ENCODE results near the gene GPR37.

Gene GPR37

DNA sequence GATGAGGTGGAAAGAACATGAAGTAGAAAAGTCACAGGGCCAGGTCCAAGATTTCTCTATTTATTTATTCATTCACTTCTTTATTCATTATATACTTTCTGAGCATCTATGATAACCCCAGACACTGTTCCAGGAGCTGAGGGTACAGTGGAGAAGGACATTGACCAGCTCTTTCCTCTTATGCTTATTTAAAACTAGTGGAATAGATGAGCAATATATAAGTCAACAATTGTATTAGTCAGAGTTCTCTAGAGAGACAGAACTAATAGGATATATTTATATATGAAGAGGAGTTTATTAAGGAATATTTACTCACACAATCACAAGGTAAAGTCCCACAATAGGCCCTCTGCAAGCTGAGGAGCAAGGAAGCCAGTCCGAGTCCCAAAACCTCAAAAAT is 15.0 kb upstream of the GPR37 start:
- DNase-seq (ENCODE audit: low read depth): peak; percentile 24
- TF ChIP-seq, protein P1, sequence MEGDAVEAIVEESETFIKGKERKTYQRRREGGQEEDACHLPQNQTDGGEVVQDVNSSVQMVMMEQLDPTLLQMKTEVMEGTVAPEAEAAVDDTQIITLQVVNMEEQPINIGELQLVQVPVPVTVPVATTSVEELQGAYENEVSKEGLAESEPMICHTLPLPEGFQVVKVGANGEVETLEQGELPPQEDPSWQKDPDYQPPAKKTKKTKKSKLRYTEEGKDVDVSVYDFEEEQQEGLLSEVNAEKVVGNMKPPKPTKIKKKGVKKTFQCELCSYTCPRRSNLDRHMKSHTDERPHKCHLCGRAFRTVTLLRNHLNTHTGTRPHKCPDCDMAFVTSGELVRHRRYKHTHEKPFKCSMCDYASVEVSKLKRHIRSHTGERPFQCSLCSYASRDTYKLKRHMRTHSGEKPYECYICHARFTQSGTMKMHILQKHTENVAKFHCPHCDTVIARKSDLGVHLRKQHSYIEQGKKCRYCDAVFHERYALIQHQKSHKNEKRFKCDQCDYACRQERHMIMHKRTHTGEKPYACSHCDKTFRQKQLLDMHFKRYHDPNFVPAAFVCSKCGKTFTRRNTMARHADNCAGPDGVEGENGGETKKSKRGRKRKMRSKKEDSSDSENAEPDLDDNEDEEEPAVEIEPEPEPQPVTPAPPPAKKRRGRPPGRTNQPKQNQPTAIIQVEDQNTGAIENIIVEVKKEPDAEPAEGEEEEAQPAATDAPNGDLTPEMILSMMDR (IDR thresholded peaks at IDR 0.05; ENCODE audit: insufficient read depth, low read depth, low read length, missing control alignments): no peak
- H3K4me3 ChIP-seq (ENCODE audit: low read length): no peak overlapping the region

DNA sequence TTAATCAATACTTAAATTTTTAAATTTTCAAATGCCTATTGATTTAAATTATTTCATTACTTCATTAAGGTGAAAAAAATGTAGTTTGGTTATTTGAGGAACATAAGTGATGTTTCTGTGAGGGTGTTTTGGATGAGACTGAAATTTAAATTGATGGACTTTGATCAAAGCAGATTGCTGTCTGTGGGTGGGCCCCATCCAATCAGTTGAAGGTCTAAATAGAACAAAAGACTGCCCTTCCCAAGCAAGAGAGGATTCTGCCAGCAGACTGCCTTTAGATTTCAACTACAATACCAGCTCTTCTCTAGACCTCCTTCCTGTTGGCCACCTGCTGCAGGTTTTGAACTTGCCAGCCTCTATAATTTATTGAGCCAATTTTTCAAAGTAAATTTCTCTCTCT is 14.5 kb upstream of the GPR37 start:
- TF ChIP-seq, protein P1 (IDR thresholded peaks at IDR 0.05; ENCODE audit: insufficient read depth, low read depth, low read length, missing control alignments): no peak

DNA sequence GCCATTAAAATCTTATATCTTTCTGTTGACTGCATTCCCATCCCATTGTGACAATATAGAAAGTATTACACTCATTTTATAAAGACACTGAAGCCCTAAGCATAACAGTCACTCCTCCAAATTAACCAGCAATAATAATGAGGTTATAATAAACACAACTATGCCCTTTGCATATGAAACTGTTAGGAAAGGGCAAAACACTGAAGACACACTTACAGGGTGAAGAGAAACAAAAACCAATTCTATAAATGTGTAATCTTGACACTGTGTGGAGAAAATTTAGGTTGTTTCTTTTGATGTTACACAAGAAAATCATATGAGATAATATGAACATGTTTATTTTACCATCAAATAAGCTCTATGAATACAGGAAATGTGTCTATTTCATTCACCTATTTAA is 14.0 kb upstream of the GPR37 start:
- TF ChIP-seq, protein P1 (IDR thresholded peaks at IDR 0.05; ENCODE audit: insufficient read depth, low read depth, low read length, missing control alignments): no peak
- DNase-seq (ENCODE audit: low read depth): no peak
- H3K4me3 ChIP-seq (ENCODE audit: low read length): no peak overlapping the region

More for the DNA sequence above, 14.5 kb upstream of the GPR37 start:
- no peak for DNase-seq (ENCODE audit: low read depth)
- H3K4me3 ChIP-seq (ENCODE audit: low read length): no peak overlapping the region

DNA sequence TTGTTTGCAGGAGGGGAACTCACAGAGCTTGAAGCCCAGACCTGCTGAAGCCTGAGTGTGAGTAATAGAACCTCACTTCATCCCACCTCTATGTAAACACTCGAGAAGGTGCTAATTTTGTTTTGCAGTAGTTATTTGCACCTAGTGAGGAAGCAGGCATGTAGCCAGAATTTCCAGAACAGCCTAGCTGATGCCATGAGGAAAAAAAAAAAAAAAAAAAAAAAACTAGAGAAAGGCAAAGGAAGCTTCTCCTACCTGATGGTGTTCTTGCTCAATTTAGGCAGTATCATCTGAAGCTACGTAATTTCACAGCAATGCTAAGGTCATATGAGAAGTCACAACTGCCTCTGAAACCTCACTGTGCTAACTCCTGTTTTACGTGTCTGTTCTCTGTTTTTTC is 13.6 kb upstream of the GPR37 start:
- TF ChIP-seq, protein P1 (IDR thresholded peaks at IDR 0.05; ENCODE audit: insufficient read depth, low read depth, low read length, missing control alignments): no peak
- DNase-seq (ENCODE audit: low read depth): peak; percentile 85
- H3K4me3 ChIP-seq (ENCODE audit: low read length): no peak overlapping the region

DNA sequence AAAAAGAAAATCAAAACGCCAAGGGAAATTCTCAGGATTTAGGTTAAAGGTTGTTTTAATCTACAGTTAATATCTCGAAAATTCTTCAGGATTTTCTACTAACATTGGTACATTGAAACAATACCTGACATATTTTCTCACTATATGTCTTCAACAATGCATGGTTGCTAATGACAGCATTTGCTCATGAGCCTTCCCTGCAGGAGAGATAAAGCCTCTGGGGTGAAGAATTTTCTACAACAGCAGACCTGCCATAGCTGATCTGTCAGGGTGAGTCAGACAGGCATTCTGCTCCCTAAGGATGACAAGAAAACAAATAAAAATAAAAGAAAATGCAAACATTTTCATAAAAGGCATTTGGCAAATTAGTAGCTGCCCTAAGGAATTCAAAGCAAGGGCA is 11.7 kb upstream of the GPR37 start:
- peak; percentile 60 for DNase-seq (ENCODE audit: low read depth)
- H3K4me3 ChIP-seq (ENCODE audit: low read length): no peak overlapping the region
- TF ChIP-seq, protein P1 (IDR thresholded peaks at IDR 0.05; ENCODE audit: insufficient read depth, low read depth, low read length, missing control alignments): no peak

DNA sequence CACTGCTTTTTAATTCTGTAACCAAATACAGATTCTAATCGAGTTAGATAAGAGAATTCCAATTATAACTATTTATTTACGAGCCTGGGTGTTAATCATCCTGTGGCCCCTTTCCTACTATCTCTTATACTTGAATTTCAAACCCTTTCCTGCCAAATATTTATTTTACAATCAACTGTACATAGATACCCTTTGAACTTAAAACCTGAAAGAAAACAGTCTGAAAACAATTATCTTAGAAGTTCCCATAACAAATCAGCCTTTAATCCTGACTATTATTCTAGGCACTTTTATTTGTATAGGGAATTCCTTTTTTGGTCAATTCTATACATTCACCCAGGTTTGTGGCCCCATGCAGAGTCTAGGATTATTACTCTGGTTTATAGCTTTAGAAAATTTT is 10.6 kb upstream of the GPR37 start:
- TF ChIP-seq, protein P1 (IDR thresholded peaks at IDR 0.05; ENCODE audit: insufficient read depth, low read depth, low read length, missing control alignments): no peak
- DNase-seq (ENCODE audit: low read depth): no peak
- H3K4me3 ChIP-seq (ENCODE audit: low read length): no peak overlapping the region

DNA sequence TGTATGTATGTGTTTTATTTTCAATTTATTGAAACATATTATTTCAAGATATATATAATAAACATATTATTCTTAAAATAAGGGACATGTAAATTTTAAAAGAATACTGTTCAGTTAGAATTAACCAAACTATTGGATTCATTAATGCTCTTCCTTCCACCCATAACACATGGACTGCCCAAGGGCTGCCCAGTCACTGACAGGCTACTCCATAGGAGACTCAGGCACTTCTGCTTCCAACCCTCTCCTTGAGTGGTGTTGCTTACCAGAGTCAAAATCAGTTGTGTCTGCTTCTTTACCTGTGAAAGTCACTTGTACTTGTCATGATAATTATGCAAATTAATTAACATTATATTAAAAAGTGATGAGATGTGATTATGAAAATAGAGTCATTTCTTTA is 9.8 kb upstream of the GPR37 start:
- no peak for DNase-seq (ENCODE audit: low read depth)
- TF ChIP-seq, protein P1 (IDR thresholded peaks at IDR 0.05; ENCODE audit: insufficient read depth, low read depth, low read length, missing control alignments): no peak
- no peak overlapping the region for H3K4me3 ChIP-seq (ENCODE audit: low read length)
